T-helper 2 cell treated with Interferon-gamma antibody and Interleukin-4, amounts not matched to agents 100 ng/mL and 5 ng/mL, for 36 hours (primary cell): ENCODE data around the gene CTSE. TPM values are rescaled to one million over a fixed set of nuclear protein-coding genes. Genes with fewer than 3 reads are reported as not detected.

Source experiments
- intact Hi-C: fragments of 100-400 bp; cut with micrococcal nuclease; formaldehyde crosslinking; loops from one replicate; pipeline ENCODE4 v1.15.1; 2023
- total RNA-seq: library from RNA; stranded (reverse); gene quantifications from 2 replicates; pipeline ENCODE4 v1.2.3, GENCODE V29; 2022

The CTSE gene
- total RNA-seq, 1 donor from 2014 or later = not detected

DNA sequence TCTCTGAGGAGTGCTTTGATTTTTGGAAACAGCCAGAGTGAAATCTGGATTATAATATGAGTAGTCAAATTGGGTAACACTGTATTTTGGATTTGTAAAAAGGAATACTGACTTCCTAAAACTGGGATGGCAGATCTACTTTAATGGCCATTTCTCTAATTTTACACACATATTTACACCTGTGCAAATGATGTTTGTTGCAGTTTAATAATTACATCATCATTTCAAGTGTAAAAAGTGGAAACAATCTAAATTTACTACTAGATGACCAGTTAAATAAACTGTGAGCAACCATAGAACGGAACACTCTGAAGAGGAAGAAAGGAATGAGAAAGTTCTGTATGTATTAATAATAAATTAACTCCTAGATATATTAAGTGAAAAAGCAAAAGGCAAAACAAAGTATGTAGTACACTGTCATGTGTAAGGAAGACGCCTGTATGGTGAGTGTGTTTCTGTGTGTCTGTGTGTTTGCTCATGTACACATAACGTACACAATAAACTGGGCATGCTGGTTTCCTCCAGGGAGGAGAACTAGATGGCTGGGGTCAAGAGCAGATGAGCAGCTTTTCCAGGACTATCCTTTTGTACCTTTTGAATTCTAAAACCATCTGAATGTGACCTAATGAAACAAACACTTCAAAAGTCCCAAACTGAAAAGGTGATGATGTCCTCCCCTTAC is 26.4 kb upstream of the CTSE start:
- intact Hi-C loops = no loop called here

- intact Hi-C loops = no loop called here
These were observed 25.6 kb upstream of the CTSE start for GRCh38 chr1:206049293-206049692.

- intact Hi-C loops = no loop called here
These were observed 24.9 kb upstream of the CTSE start for GRCh38 chr1:206048582-206048981.

DNA sequence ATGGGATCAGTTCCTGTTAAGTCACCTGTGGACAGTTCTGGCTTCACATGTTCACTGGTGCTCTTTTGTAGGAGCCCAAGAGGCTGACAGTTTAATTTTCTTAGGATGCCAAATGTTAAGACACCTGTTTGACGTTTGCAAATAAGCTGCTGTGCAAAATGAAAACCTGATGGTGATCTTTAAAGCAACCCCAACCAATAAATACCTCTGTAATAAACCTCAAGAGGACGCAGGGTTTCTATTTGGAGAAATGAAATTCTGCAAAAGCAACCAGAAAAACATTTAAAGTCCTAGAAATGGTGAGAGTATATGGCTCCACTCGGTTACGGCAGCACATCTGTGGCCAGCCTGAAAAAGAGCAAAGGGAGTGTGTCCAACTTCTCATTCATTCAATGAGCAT is 23.6 kb upstream of the CTSE start:
- intact Hi-C loops = no loop called here

DNA sequence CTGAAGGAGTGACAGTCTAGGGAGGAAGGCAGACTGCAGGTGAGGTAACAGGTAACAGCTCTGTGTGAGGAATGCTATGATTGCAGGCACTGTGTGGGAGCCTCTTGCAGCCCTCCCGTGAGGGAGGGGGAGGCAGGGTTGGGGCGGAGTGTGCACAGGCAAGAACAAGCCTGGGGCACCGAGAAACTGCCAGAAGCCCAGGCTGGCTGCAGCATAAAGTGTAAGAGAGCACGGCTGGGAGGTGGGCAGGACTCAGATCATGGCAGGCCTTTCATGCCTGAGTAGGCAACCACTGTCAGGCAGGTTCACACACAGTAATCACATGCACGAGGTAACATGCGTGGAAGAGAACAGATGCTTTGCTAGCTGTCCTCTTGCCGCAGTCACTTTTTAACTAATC is 17.9 kb upstream of the CTSE start:
- intact Hi-C loops = no loop called here

- intact Hi-C loops = no loop called here
These were observed 16.6 kb upstream of the CTSE start for GRCh38 chr1:206040328-206040727.

GRCh38 chr1:206039046-206039973 is 15.6 kb upstream of the CTSE start:
- intact Hi-C loops = no loop called here

- intact Hi-C loops = no loop called here
These were observed 13.9 kb upstream of the CTSE start for GRCh38 chr1:206037581-206037980.

GRCh38 chr1:206036663-206037455 is 13.2 kb upstream of the CTSE start:
- intact Hi-C loops = no loop called here

- intact Hi-C loops = no loop called here
These were observed 11.3 kb upstream of the CTSE start for GRCh38 chr1:206035027-206035426.

- intact Hi-C loops = no loop called here
These were observed 8.9 kb upstream of the CTSE start for GRCh38 chr1:206032380-206033140.

DNA sequence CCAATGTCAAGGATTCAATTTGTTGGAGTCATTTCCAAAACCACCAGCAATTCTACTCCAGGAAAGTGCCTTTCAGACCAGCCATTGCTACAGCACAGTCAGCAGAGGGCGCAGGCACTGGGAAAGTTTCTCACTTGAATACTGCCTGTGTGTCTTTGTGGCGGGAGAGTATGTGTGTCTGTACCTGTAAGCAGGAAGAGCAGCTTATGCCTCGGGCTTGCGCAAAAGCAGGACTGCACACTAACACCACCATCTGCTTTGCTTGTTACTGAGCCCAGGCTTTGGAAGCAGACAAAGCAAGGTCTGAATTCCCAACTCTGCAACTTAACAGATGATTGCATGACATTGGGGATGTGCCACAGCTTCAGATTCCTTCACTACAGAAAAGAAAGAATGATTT is 7.0 kb upstream of the CTSE start:
- intact Hi-C loops = loop anchor here (1.0 kb wide), 1 partner anchor 76 kb away; no protein-coding TSS in a partner anchor

GRCh38 chr1:206030191-206030590 is 6.5 kb upstream of the CTSE start:
- intact Hi-C loops = loop anchor here (1.0 kb wide), 1 partner anchor 76 kb away; no protein-coding TSS in a partner anchor

GRCh38 chr1:206029484-206029883 is 5.8 kb upstream of the CTSE start:
- intact Hi-C loops = no loop called here

DNA sequence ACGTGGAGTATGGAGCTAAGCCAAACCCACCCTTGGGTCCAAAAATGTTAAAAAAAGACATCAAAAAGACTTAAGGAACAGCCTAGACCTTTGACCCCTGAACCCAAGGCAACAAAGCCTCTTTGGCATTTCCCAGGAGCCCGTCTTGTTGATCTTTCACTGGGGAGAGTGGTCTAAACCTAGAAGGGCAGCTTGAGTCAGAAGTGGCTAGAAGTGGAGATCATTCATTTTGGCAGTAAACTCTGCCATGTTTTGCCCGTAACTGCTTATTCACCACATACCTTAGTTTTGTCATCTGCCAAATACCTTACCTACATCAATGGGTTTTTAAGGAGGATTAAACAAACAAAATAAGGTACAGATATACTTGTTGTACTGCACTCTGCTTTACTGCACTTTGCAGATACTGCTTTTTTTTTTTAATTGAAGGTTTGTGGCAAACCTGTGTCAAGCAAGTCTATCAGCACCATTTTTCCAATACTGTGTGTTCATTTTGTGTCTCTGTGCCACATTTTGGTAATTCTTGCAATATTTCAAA is 1.7 kb upstream of the CTSE start:
- intact Hi-C loops = no loop called here

- intact Hi-C loops = no loop called here
These were observed 929 bp downstream of the CTSE start for GRCh38 chr1:206022766-206023165.

GRCh38 chr1:206021626-206022365 is 1.9 kb downstream of the CTSE start:
- intact Hi-C loops = no loop called here

GRCh38 chr1:206021008-206021625 is 2.6 kb downstream of the CTSE start:
- intact Hi-C loops = no loop called here

GRCh38 chr1:206020393-206021007 is 3.2 kb downstream of the CTSE start:
- intact Hi-C loops = no loop called here
